VCaP (cell line): ENCODE measurements around the gene ATP7A.

Source experiments
- H3K27ac ChIP-seq: fragments of 450-650 bp; 2 replicates; pipeline ENCODE4 v1.5.1; 2017
- TF ChIP-seq, protein P1 (sequence below): fragments of 450-650 bp; conservative IDR thresholded peaks from 2 replicates; pipeline ENCODE4 v1.5.1; 2017; ENCODE audit warnings: mild to moderate bottlenecking, moderate library complexity

The ATP7A gene

DNA sequence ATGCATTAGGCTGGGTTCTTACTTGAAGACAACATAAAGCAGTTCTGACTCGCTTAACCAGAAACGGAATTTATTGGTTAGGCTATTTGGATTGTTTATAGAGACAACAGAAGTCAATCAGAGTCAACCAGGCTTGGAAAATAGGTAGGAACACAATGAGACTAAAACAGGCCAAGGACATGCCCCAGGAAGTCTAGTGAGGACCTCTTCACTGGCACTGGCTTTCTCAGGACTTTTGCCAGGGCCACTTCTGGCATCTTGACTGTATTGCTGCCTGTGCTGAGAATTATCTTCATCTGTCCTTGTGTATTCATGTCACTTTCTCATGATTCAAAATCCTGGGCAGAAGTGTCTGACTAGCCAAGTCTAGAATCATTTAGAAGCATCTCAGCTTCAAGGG is 39.3 kb downstream of the ATP7A start:
- H3K27ac ChIP-seq, result peak overlapping the region; percentile 43
- TF ChIP-seq, protein P1, sequence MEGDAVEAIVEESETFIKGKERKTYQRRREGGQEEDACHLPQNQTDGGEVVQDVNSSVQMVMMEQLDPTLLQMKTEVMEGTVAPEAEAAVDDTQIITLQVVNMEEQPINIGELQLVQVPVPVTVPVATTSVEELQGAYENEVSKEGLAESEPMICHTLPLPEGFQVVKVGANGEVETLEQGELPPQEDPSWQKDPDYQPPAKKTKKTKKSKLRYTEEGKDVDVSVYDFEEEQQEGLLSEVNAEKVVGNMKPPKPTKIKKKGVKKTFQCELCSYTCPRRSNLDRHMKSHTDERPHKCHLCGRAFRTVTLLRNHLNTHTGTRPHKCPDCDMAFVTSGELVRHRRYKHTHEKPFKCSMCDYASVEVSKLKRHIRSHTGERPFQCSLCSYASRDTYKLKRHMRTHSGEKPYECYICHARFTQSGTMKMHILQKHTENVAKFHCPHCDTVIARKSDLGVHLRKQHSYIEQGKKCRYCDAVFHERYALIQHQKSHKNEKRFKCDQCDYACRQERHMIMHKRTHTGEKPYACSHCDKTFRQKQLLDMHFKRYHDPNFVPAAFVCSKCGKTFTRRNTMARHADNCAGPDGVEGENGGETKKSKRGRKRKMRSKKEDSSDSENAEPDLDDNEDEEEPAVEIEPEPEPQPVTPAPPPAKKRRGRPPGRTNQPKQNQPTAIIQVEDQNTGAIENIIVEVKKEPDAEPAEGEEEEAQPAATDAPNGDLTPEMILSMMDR, result no peak

DNA sequence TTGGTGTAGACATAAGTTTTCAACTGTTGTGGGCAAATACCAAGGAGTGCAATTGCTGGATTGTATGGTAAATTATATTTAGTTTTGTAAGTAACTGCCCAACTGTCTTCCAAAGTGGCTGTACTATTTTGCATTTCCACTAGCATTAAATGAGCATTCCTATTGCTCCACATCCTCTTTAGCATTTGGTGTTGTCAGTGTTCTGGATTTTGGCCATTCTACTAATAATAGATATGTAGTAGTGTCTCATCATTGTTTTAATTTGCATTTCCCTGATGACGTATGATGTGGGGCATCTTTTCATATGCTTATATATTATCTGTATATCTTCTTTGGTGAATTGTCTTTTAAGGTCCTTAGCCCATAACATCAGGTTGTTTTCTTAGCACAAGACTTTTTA is 41.7 kb downstream of the ATP7A start:
- no peak overlapping the region for H3K27ac ChIP-seq
- TF ChIP-seq, protein P1, result no peak

DNA sequence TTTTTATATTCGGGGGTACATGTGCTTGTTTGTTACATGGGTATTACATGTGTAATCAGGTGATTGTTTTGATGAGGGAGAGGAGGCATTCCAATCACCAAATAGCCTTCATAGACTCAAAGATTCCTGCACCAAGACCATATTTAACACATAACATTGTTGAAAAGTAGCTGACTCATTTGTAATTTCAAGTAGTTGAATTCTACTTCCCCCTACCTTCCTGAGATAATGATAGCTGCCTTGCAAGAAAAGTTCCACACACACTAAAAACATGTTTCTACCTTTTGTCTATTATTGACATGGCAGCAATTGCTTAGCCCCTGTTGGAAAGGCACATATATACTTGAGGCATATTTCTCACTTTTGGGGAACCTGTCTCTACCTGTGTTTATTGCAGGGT is 42.8 kb downstream of the ATP7A start:
- TF ChIP-seq, protein P1, result no peak
- peak overlapping the region; percentile 47 for H3K27ac ChIP-seq

DNA sequence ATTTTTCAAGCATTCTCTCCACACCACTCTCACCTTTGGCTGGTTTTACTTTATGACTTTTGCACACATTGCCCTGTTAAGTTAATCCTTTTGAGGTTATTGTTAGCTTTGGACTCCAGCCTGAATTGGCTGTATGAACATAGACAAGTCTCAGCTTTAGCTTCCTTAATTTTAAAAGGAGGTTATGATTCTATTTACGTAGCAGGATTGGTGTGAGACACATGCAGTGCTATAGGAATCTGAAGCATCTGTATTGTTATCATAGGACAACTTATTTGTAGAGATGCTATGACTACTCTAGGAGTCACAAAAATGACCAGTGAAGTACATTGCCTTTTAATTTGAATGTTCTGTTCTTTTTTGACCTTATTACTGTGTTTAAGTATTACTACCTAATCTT is 43.2 kb downstream of the ATP7A start:
- TF ChIP-seq, protein P1, result no peak
- H3K27ac ChIP-seq, result peak overlapping the region; percentile 47

DNA sequence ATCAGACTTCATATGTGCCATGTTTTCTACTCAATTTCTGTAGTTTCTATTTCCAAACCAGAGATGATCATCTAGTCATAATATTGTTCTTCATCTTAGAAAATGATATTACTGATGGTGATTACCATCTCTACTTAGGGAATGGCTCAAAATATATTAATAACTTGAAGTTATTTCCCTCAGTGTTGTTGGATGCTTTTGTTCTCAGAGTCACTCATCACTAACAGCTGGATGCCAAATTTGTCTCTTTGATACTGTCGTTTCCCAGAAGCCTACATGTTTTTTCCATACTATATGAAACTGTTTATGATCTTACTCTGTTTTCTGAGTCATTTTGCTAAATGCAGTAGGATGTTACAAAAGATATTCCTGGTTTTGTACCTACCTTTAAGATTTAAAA is 50.1 kb downstream of the ATP7A start:
- TF ChIP-seq, protein P1, result no peak
- no peak overlapping the region for H3K27ac ChIP-seq

DNA sequence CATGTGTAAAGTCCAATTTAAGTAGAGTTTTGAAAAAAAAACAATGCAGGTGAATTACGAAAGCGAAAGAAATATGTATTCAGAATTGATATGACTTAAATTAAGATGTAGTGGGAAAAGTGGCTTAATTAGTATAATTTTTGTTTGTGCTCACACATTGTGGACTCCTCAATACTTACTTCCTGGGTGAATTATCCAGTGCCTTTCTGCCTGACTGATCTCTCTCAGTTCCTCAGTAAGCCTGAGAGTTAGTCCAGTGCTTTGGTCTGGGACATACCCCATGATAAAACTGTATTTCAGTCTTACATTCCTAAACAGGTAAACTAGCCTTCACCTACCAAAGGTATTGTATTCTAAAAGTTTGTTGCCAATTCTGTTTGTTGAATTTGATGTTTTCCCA is 50.6 kb downstream of the ATP7A start:
- TF ChIP-seq, protein P1, result no peak
- H3K27ac ChIP-seq, result no peak overlapping the region

DNA sequence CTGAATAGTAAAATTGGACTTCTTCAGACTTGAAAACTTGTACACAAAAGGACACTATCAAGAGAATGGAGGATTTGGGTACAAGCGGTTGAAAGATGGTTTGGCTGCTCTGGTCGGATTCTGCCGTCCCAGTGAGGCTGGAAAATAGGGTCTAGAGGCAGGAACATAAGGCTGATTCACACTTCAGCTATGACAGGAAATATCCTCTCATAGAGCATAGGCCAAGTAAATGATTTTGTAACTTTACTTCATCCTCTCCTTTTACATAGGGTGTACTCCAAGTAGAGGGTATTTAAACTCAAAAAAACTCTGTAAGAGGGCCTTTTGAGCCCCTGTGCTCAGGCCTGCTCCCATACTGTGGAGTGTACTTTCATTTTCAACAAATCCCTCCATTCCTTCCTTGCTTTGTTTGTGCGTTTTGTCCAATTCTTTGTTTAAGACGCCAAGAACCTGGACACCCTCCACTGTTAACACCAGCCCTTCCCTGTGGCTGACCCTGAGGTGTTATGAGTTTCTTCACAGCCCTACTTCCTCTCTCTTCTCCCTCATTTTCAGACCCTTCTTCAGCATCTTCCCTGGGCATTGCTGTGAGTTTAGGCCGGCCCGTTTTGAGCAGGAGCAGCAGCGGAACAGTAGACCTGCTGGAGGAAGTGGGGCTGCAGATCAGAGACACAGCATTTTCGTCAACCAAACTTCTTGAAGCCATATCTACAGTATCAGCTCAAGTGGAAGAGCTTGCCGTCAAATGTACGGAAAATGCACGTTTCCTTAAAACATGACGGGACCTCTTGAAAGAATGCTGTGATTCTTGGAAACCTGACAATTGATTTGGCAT is 51.8 kb downstream of the ATP7A start:
- H3K27ac ChIP-seq, result no peak overlapping the region
- TF ChIP-seq, protein P1, result no peak
